ENCODE measurements around the gene MAFB.

MAFB gene

DNA sequence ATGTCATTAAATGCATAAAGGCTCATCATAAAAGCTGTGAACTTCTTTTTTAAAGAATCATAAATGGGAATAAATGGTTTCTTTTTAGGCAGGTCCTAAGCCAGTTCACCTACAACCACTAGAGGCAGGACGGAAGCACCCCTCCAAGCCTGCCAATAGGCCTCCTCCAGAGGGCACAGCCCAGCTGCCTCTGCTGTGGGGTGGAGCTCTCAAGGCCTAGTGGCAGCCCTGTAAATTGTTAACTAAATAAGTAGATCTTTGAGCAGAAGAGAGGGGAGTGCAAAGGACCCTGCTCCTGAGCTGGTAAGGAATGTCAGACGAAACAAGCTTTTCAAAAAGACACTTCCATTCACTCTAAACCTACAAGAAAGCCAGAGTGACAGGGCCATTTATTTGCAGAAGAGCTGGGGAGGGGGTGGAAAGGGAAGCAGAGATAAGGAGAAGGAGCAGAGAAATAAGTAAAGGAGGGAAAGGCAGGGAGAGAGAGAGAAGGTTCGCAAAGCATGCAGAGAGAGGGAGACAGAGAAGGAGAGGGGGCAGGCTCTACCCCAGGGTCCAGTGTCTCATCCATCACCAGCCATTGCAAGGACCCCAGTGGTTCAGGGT is 18.0 kb upstream of the MAFB start:
- TF ChIP-seq SPI1 (IDR thresholded peaks at IDR 0.05; ENCODE audit: low read depth, low read length), result no peak
- TF ChIP-seq PAX5 (IDR thresholded peaks at IDR 0.05; ENCODE audit: insufficient read depth, low read length, severe bottlenecking), result no peak
- TF ChIP-seq POLR2A (IDR thresholded peaks at IDR 0.05; ENCODE audit: low read depth, low read length), result no peak
- TF ChIP-seq POU2F2 (IDR thresholded peaks at IDR 0.05; ENCODE audit: low read depth, low read length), result no peak
- no peak for TF ChIP-seq POLR2AphosphoS5 (IDR thresholded peaks at IDR 0.05; ENCODE audit: low read depth, low read length)
- no peak for TF ChIP-seq TAF1 (IDR thresholded peaks at IDR 0.05; ENCODE audit: low read depth, low read length)
- no peak for DNase-seq (ENCODE audit: insufficient read length, low spot score)
- FAIRE-seq, result no peak

DNA sequence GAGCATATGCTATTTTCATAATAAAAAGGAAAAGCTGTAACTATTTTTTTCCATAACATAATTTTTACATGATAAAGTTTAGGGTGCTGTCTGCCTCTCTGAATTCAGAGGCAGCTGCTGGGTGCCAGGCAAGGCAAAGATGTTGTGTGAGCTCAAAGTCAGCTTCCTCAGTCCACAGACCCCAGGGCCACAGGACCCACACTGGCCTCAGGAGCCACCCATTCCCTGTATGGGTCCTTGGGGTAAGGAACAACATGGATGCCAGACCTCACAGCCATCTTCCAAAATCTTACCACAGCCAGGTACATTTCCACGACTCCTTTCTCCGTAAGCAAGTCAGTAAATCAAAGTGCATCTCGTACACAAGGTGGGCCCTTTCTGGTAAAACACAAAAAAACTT is 16.4 kb upstream of the MAFB start:
- DNase-seq (ENCODE audit: insufficient read length, low spot score) (no peak), FAIRE-seq (no peak)
- TF ChIP-seq POLR2AphosphoS5 (IDR thresholded peaks at IDR 0.05; ENCODE audit: low read depth, low read length) (no peak), POU2F2 (IDR thresholded peaks at IDR 0.05; ENCODE audit: low read depth, low read length) (no peak), POLR2A (IDR thresholded peaks at IDR 0.05; ENCODE audit: low read depth, low read length) (no peak), PAX5 (IDR thresholded peaks at IDR 0.05; ENCODE audit: insufficient read depth, low read length, severe bottlenecking) (no peak), TAF1 (IDR thresholded peaks at IDR 0.05; ENCODE audit: low read depth, low read length) (no peak), SPI1 (IDR thresholded peaks at IDR 0.05; ENCODE audit: low read depth, low read length) (no peak)

DNA sequence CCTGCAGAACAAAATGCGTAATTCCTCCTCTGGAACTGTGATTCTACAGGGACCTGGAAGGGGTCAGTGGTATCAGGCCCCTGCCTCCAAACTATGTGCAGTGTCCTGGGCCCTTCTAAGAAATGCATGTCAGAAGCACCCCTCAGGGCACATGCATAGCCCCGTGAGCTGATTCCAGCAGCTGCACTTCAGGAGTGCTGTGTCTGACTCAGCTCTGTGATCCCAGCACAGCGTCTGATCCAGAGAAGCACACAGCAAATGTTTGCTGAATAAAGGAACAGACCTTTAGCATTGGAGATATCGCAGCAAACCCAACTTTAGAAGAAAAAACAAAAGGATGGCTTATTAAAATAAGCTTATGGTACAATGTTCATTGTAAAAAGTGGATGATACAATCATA is 15.8 kb upstream of the MAFB start:
- no peak for FAIRE-seq
- no peak for DNase-seq (ENCODE audit: insufficient read length, low spot score)
- TF ChIP-seq POLR2AphosphoS5 (IDR thresholded peaks at IDR 0.05; ENCODE audit: low read depth, low read length) (no peak), POU2F2 (IDR thresholded peaks at IDR 0.05; ENCODE audit: low read depth, low read length) (no peak), PAX5 (IDR thresholded peaks at IDR 0.05; ENCODE audit: insufficient read depth, low read length, severe bottlenecking) (no peak), TAF1 (IDR thresholded peaks at IDR 0.05; ENCODE audit: low read depth, low read length) (no peak), POLR2A (IDR thresholded peaks at IDR 0.05; ENCODE audit: low read depth, low read length) (no peak), SPI1 (IDR thresholded peaks at IDR 0.05; ENCODE audit: low read depth, low read length) (no peak)

DNA sequence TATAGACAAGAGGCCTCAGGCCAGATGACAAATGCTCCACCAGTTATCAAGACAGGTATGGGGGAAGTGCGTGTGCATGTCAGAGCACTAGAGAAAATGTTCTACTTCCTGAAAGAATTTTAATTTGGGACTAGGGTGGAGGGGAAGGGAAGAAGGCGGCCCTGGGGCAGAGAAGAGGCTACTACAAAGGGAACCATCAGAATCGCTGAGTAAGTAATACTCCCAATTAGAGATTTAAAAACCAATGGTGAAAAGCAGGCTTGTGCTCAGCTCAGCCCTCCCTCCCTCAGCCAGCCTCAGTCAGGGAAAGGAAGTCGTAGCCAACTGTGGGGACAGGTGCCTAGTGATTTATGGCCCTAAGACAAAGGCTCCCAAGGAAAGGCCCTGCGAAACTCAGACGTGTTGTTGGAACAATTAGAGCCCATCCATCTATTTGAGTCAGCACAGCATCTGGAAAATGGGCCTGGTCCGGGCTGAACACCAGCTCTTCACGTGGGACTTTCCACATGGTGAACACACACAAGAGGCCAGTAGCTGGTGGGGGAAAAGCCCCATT is 15.0 kb upstream of the MAFB start:
- TF ChIP-seq SPI1 (IDR thresholded peaks at IDR 0.05; ENCODE audit: low read depth, low read length), result no peak
- TF ChIP-seq PAX5 (IDR thresholded peaks at IDR 0.05; ENCODE audit: insufficient read depth, low read length, severe bottlenecking), result no peak
- TF ChIP-seq POU2F2 (IDR thresholded peaks at IDR 0.05; ENCODE audit: low read depth, low read length), result no peak
- FAIRE-seq (no peak), DNase-seq (ENCODE audit: insufficient read length, low spot score) (no peak)

DNA sequence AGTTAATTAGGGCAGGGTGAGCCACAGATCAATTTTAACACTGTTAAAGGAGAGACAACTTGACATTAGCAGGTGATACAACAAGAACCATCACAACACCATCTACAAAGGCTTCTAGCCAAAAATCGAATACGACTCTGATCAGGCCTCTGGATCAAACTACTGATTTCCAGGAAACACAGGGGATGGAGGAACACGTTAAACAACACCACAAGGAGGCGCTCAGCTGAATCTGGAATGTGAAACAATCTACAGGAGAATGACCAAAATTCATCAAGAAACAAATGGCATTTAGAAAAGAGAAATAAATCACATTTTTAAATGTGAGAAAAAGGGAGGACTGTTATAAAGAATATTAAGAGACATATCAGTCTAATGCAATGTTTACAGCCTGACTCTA is 13.5 kb upstream of the MAFB start:
- FAIRE-seq, result no peak
- TF ChIP-seq POLR2AphosphoS5 (IDR thresholded peaks at IDR 0.05; ENCODE audit: low read depth, low read length) (no peak), POU2F2 (IDR thresholded peaks at IDR 0.05; ENCODE audit: low read depth, low read length) (no peak), TAF1 (IDR thresholded peaks at IDR 0.05; ENCODE audit: low read depth, low read length) (no peak), PAX5 (IDR thresholded peaks at IDR 0.05; ENCODE audit: insufficient read depth, low read length, severe bottlenecking) (no peak), SPI1 (IDR thresholded peaks at IDR 0.05; ENCODE audit: low read depth, low read length) (no peak), POLR2A (IDR thresholded peaks at IDR 0.05; ENCODE audit: low read depth, low read length) (no peak)
- DNase-seq (ENCODE audit: insufficient read length, low spot score), result no peak

DNA sequence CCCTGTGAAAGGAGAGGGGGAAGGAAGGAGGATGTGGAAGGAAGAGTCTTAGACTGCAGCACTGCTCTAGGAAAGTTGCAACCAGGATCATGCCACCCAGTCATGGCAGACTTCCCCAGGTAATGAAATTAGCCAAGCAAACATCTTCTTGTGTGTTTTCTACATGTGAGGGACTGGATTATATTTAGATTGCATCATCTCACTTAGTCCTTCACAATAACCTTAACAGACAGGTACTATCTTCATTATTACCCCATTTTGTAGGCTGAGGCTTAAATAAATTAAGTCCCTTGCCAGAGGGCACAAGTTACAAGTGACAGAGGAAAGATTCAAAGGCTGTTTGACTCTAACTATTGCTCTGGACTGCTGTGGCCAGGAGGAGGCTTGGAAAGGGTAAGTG is 9.7 kb upstream of the MAFB start:
- no peak for DNase-seq (ENCODE audit: insufficient read length, low spot score)
- FAIRE-seq, result no peak
- no peak for TF ChIP-seq PAX5 (IDR thresholded peaks at IDR 0.05; ENCODE audit: insufficient read depth, low read length, severe bottlenecking)
- TF ChIP-seq POLR2AphosphoS5 (IDR thresholded peaks at IDR 0.05; ENCODE audit: low read depth, low read length), result no peak
- TF ChIP-seq SPI1 (IDR thresholded peaks at IDR 0.05; ENCODE audit: low read depth, low read length), result no peak
- no peak for TF ChIP-seq TAF1 (IDR thresholded peaks at IDR 0.05; ENCODE audit: low read depth, low read length)
- no peak for TF ChIP-seq POU2F2 (IDR thresholded peaks at IDR 0.05; ENCODE audit: low read depth, low read length)
- TF ChIP-seq POLR2A (IDR thresholded peaks at IDR 0.05; ENCODE audit: low read depth, low read length), result no peak

DNA sequence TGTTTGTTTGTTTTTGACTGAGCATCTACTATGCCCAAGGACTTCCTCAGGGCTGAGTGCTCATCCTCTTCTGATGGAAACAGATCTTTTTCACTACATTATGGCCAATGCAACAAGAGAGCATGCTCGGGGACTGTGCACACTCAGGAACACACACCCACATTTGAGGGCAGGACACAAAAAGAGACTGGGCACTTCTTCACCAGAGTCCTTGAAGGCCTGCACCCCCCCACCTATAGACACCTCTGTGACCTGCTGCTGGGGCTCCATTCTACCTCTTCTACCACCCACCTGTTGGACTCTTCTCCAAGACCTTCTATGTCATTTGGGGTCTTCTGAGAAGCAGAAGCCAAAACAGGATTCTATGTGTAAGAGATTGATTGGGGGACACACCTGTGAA is 9.2 kb upstream of the MAFB start:
- TF ChIP-seq SPI1 (IDR thresholded peaks at IDR 0.05; ENCODE audit: low read depth, low read length) (no peak), POLR2AphosphoS5 (IDR thresholded peaks at IDR 0.05; ENCODE audit: low read depth, low read length) (no peak), TAF1 (IDR thresholded peaks at IDR 0.05; ENCODE audit: low read depth, low read length) (no peak), POU2F2 (IDR thresholded peaks at IDR 0.05; ENCODE audit: low read depth, low read length) (no peak), PAX5 (IDR thresholded peaks at IDR 0.05; ENCODE audit: insufficient read depth, low read length, severe bottlenecking) (no peak), POLR2A (IDR thresholded peaks at IDR 0.05; ENCODE audit: low read depth, low read length) (no peak)
- FAIRE-seq, result no peak
- no peak for DNase-seq (ENCODE audit: insufficient read length, low spot score)

DNA sequence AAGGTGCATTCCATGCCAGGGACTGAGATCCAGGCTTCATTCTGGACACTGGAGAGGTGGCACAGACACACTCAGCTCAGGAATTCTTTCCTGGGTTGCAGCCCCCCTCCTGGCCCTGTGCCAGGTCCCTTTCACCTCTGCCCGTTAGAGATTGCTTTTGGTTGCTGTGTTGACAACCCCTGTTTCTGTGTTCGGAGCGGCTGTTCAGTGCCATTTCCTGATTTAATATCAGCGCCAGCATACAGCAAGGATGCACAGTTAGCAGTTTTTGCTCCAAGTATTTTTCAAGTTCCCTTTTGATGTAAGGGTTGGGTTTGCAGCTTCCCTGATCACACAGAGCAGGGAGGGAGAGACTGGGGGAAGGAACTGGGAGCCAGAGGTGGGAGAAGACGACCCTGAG is 8.5 kb upstream of the MAFB start:
- TF ChIP-seq SPI1 (IDR thresholded peaks at IDR 0.05; ENCODE audit: low read depth, low read length) (no peak), POLR2A (IDR thresholded peaks at IDR 0.05; ENCODE audit: low read depth, low read length) (no peak), POU2F2 (IDR thresholded peaks at IDR 0.05; ENCODE audit: low read depth, low read length) (no peak), PAX5 (IDR thresholded peaks at IDR 0.05; ENCODE audit: insufficient read depth, low read length, severe bottlenecking) (no peak), POLR2AphosphoS5 (IDR thresholded peaks at IDR 0.05; ENCODE audit: low read depth, low read length) (no peak), TAF1 (IDR thresholded peaks at IDR 0.05; ENCODE audit: low read depth, low read length) (no peak)
- FAIRE-seq, result no peak
- DNase-seq (ENCODE audit: insufficient read length, low spot score), result no peak

DNA sequence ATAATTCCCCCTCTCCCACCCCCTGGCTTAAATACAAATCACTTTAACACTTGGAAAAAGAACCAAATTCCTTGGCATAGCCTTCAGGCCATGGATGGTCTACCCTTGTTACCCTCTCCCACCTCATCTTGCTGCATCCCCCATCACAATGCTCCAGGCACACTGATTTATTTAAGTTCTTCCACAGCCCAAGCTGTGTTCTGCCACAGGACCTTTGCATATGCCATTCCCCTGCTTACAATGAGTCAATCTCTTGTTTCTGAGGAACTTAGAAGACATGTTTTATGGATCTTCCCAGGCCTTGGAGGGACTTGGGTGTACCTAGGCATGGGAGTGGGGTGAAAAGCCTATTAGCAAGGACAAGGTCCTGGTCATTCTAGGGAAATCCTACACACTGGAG is 6.2 kb upstream of the MAFB start:
- FAIRE-seq, result no peak
- TF ChIP-seq POLR2AphosphoS5 (IDR thresholded peaks at IDR 0.05; ENCODE audit: low read depth, low read length), result no peak
- TF ChIP-seq PAX5 (IDR thresholded peaks at IDR 0.05; ENCODE audit: insufficient read depth, low read length, severe bottlenecking), result no peak
- TF ChIP-seq TAF1 (IDR thresholded peaks at IDR 0.05; ENCODE audit: low read depth, low read length), result no peak
- TF ChIP-seq SPI1 (IDR thresholded peaks at IDR 0.05; ENCODE audit: low read depth, low read length), result no peak
- TF ChIP-seq POU2F2 (IDR thresholded peaks at IDR 0.05; ENCODE audit: low read depth, low read length), result no peak
- TF ChIP-seq POLR2A (IDR thresholded peaks at IDR 0.05; ENCODE audit: low read depth, low read length), result no peak
- no peak for DNase-seq (ENCODE audit: insufficient read length, low spot score)

DNA sequence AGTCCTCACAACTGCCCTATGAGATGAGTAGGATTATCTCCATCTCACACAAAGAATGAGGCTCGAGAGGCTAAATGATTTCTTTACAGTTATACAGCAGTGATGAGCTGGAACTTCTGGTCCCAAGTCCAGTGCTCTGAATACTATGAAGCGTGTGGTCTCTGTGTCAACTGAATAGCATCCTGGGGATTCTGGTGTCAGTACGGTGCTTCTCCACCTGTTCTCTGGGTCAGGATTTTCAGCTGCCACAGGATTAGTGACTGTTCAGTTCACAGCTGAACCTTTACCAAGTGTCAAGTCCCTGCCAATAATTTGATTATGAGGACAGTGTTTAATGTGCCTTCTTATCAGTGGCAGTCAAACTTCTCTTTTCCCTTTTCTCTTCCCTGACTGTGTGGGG is 5.2 kb upstream of the MAFB start:
- DNase-seq (ENCODE audit: insufficient read length, low spot score), result no peak
- FAIRE-seq, result no peak
- TF ChIP-seq TAF1 (IDR thresholded peaks at IDR 0.05; ENCODE audit: low read depth, low read length) (no peak), PAX5 (IDR thresholded peaks at IDR 0.05; ENCODE audit: insufficient read depth, low read length, severe bottlenecking) (no peak), POLR2A (IDR thresholded peaks at IDR 0.05; ENCODE audit: low read depth, low read length) (no peak), POU2F2 (IDR thresholded peaks at IDR 0.05; ENCODE audit: low read depth, low read length) (no peak), POLR2AphosphoS5 (IDR thresholded peaks at IDR 0.05; ENCODE audit: low read depth, low read length) (no peak), SPI1 (IDR thresholded peaks at IDR 0.05; ENCODE audit: low read depth, low read length) (no peak)

Measured in GM12891 (cell line).